GM20000 (cell line): ENCODE data around the gene PPP1R15A.
"Not testable (repeated sequence)": the region's sequence is repeated elsewhere in the genome, so short reads cannot be mapped to it uniquely, and the experiment has no call there.

Experiments used
- DNase-seq: peaks from one replicate; pipeline ENCODE4 v3.0.0; 2012; ENCODE audit warnings: low spot score
- CTCF ChIP-seq: IDR thresholded peaks from 2 replicates; pipeline ENCODE4 v1.5.1; 2012; ENCODE audit warnings: mild to moderate bottlenecking, control low read depth; ENCODE audit errors: extremely low read depth, missing control alignments

The PPP1R15A gene

DNA sequence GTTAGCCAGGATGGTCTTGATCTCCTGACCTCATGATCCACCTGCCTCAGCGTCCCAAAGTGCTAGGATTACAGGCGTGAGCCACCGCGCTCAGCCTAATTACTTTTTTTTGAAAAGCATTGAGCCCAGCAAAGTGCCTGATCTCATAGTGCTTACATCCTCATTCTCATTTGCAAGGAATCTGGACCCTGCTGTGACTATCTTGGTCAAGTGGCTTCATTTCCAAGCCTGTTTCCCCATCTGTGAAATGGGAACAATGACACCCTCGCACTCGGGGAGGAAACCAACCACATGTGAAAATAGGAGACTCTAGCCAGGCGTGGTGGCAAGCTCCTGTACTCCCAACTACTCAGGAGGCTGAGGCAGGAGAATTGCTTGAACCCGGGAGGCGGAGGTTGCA lies 2.2 kb upstream of the PPP1R15A start:
- no peak for DNase-seq
- TF ChIP-seq CTCF = no peak

- DNase-seq = not testable (repeated sequence)
Observed at GRCh38 chr19:48871471-48872181, 595 bp upstream of the PPP1R15A start.

GRCh38 chr19:48872884-48873475 lies 759 bp downstream of the PPP1R15A start:
- peak; percentile 85 for DNase-seq
- TF ChIP-seq CTCF = no peak

GRCh38 chr19:48873476-48874302 lies 1.5 kb downstream of the PPP1R15A start:
- DNase-seq = no peak
- no peak for TF ChIP-seq CTCF

- no peak for TF ChIP-seq CTCF
- no peak for DNase-seq
Observed at GRCh38 chr19:48874303-48875135, 2.3 kb downstream of the PPP1R15A start.

DNA sequence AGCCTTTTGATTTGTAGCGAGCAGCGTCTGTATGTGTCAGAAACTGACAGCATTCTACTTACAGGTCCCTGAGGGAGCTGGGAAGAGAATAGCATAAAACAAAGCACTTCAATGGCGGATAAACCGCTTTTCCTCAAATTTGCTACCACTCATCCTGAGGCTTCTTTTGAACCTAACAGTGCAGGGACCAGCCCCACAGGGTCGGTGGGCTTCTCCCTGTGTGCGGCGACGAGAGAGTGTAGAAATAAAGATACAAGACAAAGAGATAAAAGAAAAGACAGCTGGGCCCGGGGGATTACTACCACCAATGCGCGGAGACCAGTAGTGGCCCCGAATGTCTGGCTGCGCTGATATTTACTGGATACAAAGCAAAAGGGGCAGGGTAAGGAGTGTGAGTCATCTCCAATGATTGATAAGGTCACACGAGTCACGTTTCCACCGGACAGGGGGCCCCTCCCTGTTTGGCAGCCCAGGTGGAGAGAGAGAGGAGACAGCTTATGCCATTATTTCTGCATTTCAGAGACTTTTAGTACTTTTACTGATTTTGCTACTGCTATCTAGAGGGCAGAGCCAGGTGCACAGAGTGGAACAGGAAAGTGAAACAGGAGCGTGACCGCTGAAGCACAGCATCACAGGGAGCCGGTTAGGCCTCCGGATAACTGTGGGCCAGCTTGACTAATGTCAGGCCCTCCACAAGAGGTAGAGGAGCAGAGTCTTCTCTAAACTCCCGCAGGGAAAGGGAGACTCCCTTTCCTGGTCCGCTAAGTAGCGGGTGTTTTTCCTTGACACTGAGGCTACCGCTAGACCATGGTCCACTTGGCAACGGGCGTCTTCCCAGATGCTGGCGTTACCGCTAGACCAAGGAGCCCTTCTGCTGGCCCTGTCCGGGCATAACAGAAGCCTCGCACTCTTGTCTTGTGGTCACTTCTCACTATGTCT lies 4.1 kb downstream of the PPP1R15A start:
- not testable (repeated sequence) for DNase-seq

- no peak for TF ChIP-seq CTCF
- DNase-seq = no peak
Observed at GRCh38 chr19:48877855-48878195, 5.6 kb downstream of the PPP1R15A start.
